Measurements from ENCODE around the gene FNDC3B.
A peak's percentile ranks its signal among the peaks of the same experiment; 100 is the strongest.

The FNDC3B gene

DNA sequence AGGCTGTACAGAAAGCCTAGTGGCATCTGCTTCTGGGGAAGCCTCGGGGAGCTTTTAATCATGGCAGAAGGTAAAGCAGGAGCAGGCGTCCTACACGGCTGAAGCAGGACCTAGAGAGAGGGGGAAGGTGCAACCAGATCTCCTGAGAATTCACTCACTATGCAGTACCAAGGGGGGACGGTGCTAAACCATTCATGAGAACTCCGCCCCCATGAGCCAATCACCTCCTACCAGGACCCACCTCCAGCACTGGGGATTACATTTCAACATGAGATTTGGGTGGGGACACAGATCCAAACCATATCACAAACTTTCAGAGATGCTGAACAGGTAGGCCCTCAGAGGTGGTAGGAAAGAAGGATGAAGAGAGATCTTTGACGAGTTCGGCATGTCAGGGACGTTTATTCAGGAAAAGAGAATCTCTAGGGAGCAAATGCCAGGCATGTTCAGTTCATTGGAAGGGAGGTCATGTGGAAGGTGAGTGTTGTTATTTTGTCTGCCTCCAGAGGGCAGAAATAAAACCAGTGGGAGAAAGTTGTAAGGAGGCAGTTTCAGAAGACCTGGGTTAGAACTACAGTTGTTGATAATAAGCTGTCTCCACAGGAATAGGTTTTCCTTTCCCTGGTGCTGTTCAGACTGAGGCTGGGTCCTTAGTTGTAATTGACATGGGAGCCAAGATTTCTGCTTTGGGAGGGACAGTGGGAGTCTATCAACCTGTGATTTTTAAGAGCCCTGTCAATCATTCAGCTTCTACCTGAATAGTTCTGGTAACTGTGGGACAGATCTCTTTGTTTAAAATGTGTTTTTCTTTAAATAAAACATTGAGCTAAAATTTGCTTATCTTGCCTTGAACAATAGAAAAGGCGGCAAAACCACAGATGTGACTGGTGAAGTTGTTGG lies 4.3 kb upstream of the FNDC3B start:
- DNase-seq = peak; percentile 31

GRCh38 chr3:172036541-172037215 lies 2.7 kb upstream of the FNDC3B start:
- no peak for DNase-seq

DNA sequence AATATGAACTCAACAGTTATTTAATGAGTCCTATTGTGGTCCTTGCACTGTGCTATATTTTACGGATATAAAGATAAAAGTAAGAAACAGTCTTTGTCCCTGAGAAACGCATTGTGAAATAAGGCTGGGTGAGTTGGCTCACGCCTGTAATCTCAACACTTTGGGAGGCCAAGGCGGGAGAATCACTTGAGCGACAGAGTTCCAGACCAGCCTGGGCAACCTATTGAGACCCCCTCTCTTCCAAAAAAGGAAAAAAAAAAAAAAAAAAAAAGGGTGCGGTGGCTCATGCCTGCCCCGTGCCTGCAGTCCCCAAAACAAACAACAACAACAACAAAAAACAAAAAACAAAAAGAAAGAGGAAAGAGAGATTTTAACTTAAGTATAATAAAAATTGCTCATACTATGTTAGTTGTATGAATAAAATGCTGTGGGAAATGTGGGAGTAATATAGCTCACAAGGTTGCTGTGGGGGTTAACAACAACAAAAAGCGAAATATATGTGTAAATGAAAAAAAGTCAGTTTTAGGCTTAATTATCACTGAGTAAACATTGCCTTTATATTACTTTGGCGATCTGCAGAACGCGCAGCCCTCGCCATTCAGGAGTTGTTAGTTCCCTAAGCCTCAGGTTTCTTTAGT lies 461 bp upstream of the FNDC3B start:
- DNase-seq = peak; percentile 34

- DNase-seq = peak; percentile 79
These were observed 951 bp downstream of the FNDC3B start for GRCh38 chr3:172040078-172040980.

GRCh38 chr3:172040981-172041963 lies 1.9 kb downstream of the FNDC3B start:
- DNase-seq = peak; percentile 32

DNA sequence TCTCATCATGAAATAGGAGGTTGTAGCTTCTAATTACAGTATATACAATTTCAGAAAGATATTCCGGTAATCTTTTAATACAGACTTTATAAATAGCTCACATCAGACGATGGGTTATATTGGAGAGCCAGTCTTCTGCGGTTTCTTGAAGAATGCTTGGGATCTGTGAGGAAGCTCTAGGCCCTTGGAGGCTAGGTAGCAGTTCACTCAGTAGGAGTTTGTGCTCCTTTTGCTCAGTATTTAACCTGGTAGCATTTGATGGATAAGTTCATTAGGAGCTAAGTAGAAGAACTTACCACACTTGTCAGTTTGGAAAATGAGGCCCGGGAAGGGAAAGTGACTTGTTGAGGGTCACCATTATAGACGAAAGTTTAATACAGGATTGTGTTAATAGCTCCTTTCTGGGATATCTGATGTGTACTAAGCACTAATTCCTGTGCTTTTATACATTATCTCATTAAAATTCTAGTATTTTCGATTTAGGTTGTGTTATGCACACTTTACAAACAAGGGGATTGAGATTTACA lies 2.8 kb downstream of the FNDC3B start:
- DNase-seq = no peak

DNA sequence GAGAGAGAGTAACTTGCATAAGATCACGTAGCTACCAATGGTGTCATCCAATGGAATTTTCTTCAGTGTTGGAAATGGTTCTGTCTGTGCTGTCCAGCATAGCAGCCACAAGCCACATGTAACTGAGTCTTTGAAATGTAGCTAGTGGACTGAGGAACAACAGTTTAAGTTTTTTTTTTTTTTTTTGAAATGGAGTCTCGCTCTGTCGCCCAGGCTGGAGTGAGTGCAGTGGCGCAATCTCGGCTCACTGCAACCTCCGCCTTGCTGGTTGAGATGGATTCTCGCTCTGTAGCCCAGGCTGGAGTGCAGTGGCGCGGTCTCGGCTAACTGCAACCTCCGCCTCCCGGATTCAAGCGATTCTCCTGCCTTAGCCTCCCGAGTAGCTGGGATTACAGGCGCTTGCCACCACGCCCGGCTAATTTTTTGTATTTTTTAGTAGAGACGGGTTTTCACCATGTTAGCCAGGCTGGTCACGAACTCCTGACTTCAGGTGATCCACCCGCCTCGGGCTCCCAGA lies 3.3 kb downstream of the FNDC3B start:
- DNase-seq = peak; percentile 53

GRCh38 chr3:172043233-172043632 lies 3.9 kb downstream of the FNDC3B start:
- DNase-seq = no peak

- DNase-seq = no peak
These were observed 4.4 kb downstream of the FNDC3B start for GRCh38 chr3:172043766-172044165.

DNA sequence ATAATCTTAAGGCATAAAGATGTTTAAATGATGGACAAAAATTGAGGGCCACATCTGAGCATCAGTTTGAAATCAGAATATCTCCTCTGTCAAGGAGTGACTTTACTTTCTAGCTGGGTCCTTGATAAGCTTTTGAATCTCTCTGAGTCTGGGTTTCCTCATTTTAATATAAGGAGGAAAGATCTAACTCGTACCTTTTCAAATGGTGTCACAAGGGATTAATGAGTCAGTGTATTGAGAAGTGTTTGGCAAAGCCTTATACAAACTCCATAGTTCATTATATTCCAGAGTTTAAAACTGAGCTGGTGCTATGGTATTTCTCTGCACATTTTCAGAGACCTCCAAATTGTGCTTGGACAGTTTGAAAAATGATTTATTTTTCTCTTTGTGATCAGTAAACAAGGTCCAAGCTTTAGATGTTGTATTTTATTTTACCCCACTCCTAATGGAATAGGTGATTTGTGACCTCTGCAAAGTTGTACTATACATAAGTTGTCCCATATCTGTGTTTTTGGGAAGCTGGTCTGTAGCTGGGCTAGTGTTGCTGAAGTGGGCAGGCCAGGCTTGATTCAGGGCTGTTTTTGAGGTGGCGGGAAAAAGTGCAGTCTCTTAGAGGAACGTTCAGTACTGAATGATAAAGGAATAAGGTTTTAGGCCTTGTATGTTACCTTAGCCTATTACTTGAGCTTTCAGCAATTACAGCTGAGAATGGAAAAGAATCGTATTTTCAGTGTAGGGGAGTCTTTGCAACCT lies 5.6 kb downstream of the FNDC3B start:
- DNase-seq = no peak

DNA sequence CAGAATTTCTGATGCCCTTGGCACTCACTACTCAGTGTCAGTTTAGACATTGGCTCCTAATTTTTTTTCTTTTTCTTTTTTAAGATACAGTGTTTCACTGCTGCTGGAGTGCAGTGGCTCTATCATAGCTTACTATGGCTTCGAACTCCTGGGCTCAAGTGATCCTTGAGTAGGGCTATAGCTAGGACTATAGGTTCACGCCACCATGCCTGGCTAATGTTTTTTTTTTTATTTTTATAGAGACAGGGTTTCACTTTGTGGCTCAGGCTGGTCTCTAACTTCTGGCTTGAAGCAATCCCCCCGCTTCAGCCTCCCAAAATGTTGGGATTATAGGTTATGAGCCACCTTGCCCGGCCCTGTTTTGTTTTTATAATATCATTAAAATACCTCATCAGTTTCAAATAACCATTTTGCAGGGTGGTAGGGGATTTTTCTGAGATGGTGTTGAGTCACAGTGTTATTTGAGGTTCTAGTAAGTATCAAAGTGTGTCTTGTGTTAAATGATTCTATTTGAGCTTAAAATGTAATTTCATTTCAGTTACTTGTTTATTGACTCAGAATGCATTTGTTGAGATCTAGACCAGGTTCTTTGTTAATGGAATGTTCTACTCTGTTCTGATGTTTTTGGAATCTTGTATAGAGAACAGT lies 7.0 kb downstream of the FNDC3B start:
- DNase-seq = no peak

DNA sequence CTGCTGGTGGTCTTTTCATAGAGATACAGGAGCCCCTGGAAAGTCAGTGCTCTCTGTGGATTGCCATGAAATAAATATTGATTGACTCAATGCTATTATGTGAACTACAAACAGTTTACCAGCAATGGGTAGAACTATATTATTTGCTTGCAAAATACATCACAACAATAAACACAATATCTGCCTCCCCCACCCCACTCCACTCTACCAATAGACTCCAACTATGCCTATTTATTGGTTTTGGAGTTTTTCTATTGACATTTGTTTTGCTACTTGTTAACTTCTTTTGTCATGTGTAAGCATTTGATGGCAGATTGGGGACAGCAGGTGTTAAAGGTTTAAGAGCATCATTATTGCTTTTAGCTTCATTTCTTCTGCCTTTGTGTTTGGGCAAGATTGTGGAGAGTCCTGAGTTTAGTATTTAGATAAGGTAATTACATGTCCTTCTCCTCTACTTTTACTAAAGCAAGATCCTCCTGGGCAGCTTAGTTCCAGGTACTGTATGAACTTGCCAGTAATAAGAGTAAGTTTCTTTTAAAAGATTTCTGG lies 8.3 kb downstream of the FNDC3B start:
- DNase-seq = no peak

GRCh38 chr3:172048599-172048998 lies 9.2 kb downstream of the FNDC3B start:
- DNase-seq = no peak

GRCh38 chr3:172051310-172051956 lies 12.1 kb downstream of the FNDC3B start:
- no peak for DNase-seq

DNA sequence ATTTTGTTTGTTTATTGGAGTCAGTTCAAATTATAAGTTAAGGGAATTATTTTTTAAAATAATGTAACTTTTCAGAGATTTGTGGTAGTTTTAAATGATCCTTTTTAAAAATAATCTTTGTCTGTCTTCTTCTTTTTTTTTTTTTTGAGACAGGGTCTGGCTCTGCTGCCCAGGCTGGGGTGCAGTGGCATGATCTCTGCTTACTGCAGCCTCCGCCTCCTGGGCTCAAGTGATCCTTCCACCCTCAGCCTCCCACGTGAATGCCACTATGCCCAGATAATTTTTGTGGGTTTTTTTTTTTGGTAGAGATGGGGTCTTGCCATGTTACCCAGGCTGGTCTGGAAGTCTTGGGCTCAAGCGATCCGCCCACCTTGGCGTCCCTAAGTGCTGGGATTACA lies 12.6 kb downstream of the FNDC3B start:
- no peak for DNase-seq

DNA sequence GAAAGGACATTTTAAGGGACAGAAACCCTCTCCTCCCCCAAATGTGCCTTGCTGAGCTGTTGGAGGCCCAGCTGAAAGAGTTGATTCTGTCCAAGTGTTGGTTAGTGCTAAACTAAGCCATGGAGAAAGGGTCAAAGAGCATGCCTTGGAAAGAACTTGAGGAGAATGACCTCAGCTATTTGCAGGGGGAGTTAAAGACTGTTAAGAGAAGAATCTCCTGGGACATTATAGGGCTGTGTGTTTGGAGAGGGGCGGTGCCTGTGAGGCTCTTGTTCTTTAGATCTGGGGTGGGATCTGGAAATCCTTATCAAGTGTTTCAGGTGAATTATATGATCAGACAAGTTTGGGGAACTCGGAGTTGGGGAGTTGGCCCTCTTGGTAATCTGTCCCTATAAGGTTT lies 13.0 kb downstream of the FNDC3B start:
- DNase-seq = no peak

GRCh38 chr3:172054115-172054764 lies 14.9 kb downstream of the FNDC3B start:
- DNase-seq = no peak

DNA sequence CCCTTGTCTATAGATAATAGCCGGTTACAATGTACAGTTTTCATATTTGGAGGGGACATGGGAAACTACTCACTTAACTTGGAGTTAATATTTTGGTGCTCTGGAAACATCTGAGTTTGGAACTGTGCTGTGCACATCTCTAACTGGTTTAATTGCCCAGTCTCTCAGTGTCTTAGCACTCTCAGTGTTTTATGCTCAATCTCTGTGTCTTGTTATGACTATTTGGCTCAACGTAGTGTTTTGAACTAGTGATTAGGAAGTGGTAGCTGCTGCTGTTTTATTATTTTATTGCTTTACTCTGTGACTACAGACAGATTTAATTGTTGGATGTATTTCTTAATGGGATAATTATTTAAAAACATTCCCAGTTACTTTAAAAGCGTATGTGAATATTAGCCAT lies 17.0 kb downstream of the FNDC3B start:
- DNase-seq = no peak

Measured in inflammatory macrophage treated with lipopolysaccharide for 4 hours (primary cell).